ENCODE results near the gene SPRY4.
"Not testable (repeated sequence)": the region's sequence is repeated elsewhere in the genome, so short reads cannot be mapped to it uniquely, and the experiment has no call there.

SPRY4 gene

DNA sequence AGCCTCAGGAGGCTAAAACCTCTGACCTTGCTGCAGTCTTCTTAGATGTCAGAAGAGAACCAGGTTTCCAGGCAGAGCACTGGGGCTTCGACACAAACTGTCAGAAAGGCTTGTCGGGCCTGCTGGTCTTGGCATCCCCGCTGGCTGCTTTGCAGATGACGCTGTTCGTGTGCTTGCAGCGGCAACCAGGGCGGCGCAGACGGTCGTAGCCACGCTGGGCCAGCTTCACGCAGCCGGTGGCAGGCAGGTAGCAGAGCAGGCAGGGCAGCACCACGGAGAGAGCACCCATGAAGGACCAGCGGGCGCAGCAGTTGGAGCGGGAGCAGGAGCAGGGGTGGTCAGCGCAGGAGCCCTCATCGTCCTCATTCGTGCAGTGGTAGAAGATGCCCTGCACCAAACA lies 10.7 kb downstream of the SPRY4 start:
- no peak for DNase-seq

DNA sequence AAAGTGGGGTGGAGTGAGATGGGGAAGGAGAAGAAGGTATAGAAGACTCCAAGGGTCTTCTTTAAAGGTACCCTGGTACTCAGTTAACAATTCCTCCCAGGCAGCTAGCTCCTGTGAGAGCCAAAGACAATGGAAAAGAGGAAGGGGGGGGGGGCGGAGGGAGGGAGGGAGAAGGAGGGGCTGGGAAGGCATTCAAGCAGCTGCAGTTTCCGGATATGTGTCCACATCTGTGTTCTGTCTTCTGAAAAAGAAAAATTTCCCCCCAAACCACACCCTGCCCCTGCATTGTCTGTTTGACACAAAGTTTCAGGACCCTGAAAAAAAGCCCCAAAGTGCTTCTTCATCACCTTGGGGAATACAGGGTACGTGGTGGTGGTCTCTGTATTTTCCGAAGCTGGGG lies 11.1 kb downstream of the SPRY4 start:
- no peak for DNase-seq

DNA sequence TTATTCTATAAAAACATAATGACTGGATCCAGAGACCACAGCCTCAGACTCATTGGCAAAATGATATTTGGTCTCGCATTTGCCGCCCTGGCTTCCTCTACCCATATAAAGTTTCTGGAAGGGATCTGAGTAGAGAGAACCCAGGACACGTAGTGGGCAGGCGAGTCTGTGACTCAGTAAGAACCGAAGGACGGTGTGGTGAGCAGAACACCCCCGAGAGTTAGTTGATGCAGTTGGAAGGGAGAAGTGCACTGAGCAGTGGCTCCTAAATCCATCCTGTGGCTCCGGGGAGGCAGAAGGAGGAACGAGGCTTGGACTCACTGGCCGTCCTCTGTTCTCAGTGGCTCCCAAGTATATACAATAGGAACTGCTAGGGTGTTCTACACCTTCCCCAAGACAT lies 11.5 kb downstream of the SPRY4 start:
- no peak for DNase-seq

DNA sequence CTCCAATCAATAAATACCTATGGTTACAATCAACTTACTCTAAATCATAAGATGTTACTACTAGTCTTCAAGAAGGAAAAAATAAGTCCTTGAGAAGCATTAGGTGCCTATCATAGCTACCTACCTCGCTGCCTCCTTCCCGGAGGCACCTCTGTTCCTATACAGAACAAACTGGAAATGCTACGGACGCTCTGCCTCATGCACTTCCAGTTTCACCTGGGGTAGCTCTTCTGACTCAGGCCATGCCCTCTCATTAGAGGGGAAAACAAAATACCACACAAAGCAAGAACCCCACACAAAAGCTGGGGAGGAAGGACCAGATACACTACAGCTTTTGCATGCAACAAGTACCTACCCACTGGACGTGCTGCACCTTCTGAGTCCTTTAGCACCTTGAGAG lies 12.4 kb downstream of the SPRY4 start:
- no peak for DNase-seq

DNA sequence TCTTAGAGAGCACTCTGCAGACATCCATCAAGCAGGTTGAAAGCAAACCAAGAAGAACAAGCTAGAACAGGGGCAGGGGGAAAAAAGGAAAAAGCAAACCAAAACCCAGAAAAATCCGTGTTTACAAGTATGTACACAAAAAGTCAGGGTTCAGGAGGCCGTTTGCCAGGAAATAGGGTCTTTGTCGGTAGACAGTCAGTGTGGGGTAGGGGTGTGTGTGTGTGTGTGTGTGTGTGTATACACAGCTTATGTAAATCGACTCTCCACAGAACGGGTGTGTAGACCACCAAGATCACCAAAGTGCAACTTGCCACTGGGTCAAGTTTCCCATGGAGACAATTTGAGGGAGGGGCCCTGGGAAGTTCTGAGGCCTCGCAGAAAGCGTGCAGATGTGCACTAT lies 13.1 kb downstream of the SPRY4 start:
- no peak for DNase-seq

DNA sequence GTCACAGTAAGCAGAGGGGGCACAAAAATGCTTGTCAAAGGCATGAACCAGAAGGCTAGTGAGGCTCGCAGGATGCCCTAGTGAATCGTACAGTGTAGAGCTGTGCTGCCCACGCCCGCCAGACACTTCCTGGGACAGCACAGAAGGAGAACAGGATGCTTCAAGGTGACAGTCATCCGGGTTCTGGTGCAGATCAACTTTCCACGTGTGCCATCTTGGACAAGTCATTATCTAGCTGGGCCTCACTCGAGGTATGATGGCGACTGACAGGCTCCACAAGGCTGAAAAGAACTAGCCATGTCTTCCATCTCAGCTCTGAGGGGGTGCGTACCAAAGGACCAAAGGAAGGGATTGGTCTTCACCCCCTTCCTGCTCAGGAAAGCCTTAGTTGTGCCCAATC lies 14.0 kb downstream of the SPRY4 start:
- no peak for DNase-seq

DNA sequence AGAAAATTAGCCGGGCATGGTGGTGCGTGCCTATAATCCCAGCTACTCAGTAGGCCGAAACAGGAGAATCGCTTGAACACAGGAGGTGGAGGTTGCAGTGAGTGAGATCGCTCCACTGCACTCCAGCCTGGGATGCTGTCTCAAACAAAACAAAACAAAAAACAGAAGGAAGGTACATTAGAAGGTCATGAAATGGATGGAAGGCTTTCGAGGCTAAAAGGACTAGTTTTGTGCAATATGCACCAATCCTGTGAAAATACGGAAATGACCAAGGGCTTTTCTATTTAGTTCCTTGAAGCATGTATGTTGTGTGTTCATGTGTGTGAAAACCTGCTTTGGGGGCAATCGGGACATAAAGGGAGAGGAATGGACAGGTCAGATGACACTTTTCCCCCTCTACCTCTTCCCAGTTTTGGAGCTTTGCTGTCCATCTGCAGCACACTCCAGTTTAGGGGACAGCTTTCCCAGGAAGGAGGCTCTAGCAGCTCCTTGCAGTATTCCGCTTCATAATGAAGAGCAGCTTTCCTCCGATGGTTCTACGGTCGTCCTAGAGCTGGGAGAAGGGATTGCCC lies 15.0 kb downstream of the SPRY4 start:
- no peak for DNase-seq

DNA sequence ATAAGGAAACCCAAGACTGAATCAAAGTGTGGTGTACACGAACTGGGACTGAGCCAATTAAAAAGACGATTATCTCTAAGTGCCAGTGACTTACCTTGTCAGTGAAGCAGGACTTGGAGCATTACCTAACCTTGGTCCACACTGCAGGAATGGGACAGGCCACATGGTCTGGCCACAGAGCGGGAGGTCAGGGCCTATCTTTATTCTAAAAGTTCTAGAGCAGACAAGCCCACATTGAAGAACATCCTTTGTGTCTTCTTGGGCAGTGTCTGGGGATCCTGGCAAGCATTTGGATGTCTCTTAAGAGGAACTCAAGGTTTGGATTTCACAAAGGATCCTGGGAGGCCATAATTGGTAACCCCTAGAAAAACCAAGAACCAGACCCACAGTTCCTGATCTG lies 16.5 kb downstream of the SPRY4 start:
- no peak for DNase-seq

DNA sequence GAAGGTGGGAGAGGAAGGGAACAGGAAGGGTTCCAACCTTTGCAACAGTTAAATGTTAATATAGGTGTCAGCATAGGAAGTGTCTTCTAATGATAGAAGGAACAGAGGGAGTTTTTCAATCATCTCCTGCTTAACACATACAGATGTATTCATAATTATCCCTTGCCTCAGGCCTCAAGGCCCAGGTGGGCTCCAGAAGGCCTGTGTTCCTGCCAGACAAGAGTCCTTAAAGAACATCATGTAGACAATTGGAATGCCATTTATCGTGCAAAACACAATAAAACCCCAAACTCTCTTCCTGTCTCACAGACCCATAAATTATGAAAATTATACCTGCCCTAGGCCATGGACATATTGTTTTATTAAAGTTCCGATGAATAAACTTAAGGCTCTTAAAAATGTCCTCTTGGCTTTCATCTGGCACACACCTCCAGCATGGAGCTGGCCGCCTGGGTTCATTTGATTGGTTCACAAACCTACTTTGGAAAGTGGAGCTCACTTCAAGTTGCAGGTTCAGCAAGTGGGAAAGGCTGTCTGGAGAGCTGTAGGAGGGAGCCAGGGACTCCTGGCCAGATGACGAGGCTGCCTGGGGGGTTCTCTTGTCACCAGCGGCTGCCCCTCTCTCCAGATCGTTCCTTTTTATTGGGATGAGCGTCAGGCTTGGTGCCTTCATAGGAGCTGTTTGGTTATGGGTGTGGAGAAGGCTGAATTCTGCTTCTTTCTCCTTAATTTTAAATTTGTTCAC lies 17.5 kb downstream of the SPRY4 start:
- no peak for DNase-seq

DNA sequence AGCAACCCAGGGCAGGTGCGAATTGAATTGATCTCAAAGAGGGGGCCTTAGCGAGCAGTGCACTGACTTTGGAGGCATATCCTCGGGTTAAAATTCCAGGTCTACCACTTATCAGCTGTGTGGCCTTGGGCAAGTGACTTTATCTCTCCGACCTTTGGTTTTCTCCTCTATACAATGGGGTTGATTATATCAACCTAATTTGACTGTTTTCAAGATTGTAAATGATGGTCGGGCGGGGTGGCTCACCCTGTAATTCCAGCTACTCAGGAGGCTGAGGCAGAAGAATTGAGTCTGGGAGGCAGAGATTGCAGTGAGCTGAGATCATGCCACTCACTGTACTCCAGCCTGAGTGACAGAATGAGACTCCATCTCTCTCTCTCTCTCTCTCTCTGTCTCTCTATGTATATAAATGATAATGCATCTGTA lies 18.7 kb downstream of the SPRY4 start:
- no peak for DNase-seq

DNA sequence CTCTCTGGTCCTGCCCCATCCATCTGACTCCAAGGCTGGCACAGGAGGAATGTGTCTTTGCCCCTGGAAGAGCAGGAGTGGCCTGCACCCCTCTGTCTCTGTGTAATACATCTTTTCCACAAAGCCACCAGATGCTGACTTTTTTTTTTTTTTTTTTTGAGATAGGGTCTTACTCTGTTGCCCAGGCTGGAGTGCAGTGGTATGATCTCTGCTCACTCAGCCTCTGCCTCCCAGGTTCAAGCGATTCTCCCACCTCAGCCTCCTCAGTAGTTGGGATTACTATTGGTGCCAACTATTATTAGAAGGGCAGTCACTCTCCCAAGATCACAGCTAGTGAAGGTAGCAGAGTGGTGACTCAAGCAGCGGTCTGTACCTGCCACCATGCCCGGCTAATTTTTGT lies 19.6 kb downstream of the SPRY4 start:
- no peak for DNase-seq

DNA sequence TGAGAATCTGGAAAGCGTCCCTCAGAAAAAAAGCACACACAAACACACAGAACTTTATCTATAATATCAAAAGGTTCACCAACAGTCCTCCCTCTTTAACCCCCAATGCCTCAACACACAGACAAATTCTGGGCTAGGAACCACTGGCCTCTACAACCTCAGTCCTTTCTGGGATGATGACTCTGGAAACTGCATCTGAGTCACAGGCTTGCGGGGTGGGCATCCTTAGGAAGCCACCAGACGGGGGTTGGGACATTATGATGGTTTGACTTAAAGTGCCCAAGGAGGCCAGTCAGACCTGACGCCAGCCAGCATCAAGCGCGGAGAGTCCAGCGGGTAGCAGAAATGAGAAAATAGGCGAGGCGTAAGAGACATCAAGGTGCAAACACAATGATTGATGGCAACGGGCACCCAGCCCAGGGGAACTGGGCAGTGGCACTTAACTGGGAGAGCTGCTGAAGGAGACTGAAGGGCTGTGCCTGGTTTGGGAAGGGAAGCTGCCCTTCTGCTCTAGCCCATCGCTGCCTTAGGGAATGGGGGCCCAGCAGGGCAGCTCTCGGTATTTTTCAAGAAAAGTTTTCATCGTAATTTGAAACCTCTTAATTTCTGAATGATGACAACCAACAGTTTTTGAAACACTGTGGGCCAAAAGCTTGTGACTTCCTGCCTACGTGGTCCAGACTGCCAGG lies 20.7 kb downstream of the SPRY4 start:
- no peak for DNase-seq

DNA sequence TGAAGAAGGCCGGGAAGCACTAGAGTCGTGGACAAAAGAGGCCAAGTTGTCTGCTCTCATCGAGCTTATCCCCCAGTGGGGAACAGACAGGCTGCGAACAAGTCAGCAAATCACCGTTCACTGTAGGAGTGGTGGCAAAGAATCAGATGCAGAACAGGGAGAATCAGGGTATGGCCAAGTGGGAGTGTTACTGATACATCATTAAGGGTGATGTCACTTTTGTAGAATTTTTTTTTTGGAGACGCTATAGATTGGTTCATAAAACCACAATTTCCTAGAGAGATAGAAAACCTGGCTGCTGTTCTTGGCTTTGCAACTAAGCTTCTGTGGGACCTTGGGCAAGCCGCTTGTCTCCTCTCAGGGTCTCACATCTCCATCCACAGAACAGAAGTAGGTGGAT lies 21.3 kb downstream of the SPRY4 start:
- no peak for DNase-seq

DNA sequence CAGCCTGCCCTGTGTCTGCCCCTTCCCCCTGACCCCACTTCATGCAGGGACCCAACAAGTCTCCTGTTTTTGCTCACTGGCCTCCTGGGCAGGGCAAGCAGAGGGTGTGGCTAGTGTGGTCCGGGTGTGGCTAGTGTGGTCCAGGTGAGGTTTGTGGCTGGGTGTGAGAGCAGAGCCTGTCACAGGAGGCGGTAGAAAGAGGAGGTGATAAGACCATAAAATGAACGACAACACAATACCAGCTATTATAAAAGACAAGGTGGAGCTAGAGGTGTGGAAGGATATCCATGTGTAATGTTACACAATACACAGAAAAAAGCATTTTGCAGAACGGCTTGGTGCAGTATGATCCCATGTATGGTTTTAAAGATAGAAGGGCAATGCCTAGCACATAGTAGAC lies 23.3 kb downstream of the SPRY4 start:
- DNase-seq: no peak

DNA sequence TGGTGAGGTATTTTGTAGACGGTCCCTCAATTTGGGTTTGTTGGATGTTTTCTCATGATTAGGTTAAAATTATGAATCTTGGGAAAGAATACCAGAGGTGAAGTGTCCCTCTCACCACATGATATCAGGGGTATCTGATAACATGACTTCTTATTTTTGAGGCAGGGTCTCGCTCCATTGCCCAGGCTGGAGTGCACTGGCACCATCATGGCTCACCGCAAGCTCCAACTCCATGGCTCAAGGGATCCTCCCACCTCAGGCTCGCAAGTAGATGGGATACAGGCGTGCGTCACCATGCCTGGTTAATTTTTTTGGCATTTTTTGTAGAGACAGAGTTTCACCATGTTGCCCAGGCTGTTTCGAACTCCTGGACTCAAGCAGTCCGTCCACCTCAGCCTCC lies 24.1 kb downstream of the SPRY4 start:
- DNase-seq: no peak

DNA sequence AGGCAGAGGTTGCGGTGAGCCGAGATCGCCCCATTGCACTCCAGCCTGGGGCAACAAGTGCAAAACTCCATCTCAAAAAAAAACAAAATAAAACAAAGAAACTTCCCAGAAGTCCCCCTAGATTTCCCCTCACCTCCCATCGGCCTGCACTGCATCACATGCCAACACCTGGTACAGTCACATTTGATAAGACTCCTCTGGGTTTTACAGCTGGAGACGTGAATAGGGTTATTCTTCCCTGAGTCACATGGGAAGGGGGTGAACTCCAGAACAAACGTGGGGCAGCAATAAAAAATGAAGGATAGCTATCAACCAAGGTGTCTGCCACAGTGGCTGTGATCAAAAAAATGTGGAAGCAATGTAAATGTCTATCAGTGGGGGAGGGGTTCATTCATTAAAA lies 26.0 kb downstream of the SPRY4 start:
- DNase-seq: no peak

DNA sequence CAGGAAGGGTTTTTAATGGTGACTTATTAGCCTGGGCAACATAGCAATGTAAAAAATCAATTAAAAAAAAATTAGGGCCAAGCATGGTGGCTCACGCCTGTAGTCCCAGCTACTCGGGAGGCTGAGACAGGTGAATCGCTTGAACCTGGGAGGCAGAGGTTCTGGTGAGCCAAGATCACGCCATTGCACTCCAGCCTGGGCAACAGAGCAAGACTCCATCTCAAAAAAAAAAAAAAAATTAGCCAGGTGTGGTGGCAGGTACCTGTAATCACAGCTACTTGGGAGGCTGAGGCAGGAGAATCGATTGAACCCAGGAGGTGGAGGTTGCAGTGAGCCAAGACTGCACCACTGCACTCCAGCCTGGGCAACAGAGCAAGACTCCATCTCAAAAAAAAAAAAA lies 27.0 kb downstream of the SPRY4 start:
- not testable (repeated sequence) for DNase-seq

DNA sequence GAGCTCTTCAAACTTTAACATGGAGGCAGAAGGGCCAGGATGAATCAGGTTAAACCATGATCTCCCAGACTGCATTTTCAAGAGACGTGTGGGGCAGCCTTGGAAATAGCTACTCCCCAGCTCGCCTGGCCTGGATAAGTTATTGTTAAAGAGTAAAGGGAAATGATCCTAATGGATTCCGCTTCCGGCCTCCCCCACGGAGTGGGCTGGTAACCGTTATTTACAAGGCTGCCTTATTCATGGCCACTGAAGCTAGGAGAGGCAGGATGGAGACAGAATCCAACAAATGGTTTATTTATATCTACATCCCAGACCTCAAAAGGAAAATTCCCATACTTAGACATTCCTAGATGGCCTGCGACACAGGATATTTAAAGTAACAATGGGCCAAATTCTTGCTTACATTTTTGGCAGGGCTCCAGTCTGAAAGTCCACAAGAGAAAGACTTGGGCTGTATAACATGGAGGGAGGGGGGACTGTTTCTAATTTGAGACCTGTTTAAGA lies 27.9 kb downstream of the SPRY4 start:
- no peak for DNase-seq

DNA sequence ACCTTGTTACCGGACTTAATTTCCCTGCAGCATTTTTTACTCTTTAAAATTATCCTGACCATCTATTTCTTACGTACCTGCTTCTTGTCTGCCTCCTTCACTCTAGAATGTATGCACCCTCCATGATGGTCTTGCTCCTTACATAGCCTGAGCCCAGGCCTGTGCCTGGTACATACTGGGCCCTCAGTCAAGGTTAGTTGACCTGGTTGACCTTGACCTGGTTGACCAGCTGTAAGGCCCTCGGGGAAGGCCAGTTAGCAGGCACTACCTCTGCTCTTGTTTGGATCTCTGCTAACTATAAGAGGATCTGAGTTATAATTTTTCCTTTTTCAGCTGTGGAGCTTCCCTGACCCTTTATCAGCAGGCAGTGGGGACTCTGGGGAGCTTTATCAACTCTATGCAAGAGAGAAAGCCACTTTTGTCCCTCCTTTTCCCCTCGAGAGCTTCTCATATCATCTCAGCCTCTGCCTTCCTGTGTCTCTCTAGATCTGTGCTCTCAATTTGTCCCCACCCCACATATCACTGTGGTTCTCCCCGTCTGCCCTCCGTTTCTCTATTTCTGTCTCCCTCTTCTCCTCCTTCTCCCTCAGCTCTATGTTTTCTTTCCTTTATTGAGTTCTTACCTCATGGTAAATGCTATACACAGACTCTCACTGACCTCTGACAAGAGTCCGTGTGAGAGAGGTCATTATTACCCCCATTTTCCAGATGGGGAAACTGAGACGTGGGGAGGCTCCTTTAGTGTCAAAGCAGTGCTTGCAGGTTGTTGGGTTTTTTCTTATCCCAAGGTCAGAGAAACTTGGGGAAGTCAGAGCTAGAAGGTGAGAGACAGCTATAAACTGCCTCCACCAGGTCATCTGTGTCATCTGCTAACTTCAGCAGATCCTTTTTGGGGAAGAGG lies 28.6 kb downstream of the SPRY4 start:
- no peak for DNase-seq

DNA sequence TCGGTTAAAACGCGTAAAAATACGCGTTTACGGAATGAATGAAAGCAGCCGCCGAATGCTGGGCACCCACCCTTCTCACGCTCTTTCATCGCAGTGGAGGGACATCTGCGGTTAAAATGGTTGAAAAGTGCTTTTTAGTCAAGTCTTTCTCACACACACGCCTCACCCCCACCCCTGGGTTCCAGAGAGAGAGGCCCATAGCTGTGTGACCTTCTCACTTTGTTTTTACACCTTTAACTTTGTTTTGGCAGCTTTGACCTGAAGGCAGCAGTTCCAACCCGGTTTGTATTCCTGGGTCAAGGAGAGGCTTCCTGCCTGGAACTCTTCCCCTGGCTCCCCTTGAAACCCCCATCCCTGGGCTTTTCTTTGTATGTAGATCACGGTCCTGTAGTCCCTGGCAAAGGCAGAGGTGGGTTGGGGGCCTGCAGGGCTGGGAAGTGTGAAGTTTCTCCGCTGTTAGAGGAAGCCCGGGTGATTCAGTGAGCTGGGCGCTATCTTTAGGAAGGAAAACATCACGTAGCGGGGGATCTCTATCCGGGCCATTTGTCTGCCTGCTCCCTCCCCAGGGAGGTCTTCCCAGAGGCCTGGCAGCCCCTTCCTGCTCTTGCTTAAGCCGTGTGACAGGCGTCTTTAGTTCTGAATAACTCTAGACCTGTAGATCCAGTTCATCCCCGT lies 29.6 kb downstream of the SPRY4 start:
- DNase-seq: no peak

DNA sequence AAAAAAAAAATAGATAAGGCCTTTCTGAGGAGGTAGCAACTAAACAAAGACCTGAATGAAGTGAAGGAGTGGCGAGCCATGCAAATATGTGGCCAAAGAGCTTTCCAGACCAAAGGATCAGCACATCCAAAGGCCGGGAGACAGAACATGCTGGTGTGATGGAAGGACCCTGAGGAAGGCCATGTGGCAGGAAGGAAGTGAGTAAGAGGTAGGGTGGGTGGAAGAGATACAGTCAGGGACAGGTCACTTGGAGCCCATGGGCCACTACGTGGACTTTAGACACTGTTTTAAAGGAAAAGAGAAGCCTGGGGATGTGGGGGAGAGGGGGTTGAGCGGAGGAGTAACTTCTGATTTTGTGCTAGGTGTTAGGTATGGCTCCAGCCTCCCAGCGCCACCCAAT lies 31.3 kb downstream of the SPRY4 start:
- no peak for DNase-seq

DNA sequence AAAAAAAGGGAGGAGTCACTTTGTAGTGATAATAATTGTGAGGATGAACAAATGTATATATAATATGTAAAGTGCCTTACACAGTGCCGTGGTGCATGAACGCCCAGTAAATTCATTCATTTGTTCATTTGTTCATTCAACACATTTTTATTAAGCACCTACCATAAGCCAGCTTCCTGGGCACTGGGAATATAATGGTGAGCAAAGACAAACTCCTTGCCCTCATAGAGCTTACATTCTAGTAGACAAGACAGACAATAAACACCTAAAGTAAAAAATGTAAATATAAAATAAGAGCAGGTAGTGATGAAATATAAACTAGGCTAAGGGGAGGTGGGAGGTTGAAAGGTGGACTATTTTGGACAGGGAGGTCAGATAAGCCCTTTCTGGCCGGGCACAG lies 32.0 kb downstream of the SPRY4 start:
- no peak for DNase-seq

DNA sequence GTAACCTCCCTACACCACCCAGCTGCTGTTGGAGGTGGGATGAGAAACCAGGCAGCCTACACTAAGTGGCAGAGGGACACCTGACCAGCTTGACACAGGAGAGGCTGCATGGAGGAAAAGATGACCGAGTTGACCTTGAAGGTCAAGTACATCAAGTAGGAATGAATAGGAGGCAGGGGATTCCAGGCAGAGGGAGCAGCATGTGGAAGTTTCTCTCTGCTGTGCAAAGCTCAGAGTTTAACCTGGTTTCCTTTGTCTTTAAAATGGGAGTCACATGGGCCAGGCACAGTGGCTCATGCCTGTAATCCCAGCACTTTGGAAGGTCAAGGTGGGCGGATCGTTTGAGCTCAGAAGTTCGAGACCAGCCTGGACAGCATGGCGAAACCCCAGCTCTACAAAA lies 32.6 kb downstream of the SPRY4 start:
- no peak for DNase-seq
